Measurements from ENCODE around the gene TNFRSF13B. TPM values are rescaled to one million over a fixed set of nuclear protein-coding genes. Genes with fewer than 3 reads are reported as not detected.
"Not testable (repeated sequence)": the region's sequence is repeated elsewhere in the genome, so short reads cannot be mapped to it uniquely, and the experiment has no call there.

The TNFRSF13B gene
- total RNA-seq, 1 experiment from 2014 or later, result not detected

DNA sequence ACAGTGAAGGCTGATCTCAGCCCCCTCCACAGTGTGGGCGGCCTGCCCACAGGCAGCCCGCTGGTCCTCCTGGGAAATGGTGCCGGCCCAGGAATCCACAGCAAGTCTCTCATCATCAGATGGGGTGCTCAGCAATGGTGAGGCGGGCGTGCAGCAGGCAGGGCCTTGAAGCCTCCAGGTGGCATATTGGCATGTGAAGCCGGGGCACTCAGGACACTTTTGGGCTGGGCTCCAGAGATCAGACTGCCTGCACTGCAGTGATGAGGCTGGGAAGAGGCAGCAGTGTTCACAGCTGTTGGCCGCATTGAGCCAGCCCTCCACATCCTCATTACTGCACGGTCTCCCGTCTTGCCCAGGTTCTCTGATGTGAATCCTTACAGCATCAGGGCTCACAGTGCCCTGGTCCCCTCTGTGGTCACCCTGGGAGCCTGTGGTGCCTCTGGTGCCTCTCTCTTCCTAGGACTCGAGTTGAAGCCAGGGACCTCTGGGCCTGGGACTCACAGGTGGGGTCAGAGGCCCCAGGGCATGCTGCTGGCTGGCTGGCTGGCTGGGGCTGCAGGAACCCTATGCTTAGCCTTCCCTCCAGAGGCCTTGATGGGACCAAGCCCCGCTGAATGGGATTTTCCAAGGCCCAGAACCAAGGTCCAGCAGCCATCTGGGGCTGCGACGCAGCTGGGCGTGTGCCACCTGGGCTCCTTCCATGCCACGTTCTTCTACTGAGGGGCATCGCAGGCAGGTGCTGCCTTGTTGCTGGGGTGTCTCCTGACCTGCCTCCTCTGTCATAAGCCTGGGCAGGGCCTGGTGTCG lies 48.6 kb downstream of the TNFRSF13B start:
- H3K27ac ChIP-seq, result no peak overlapping the region
- peaks cover 3% of the 10 kb centered on the region; the same call in 1 of the 2 replicates for H3K9me3 ChIP-seq (ENCODE audit: insufficient read depth, low read depth)
- POLR2A ChIA-PET (ENCODE audit: unreplicated experiment), result no interaction called here
- H3F3A ChIP-seq (ENCODE audit: insufficient read depth, low read depth), result no peaks in the 10 kb centered on the region
- CTCF ChIA-PET, result no interaction called here
- intact Hi-C loops (cut with micrococcal nuclease; ENCODE audit: unreplicated experiment), result no loop called here
- H3K4me2 ChIP-seq, result no peak overlapping the region
- H3K27me3 ChIP-seq (ENCODE audit: insufficient read depth, low read depth), result no peaks in the 10 kb centered on the region
- TF ChIP-seq EZH2 (IDR thresholded peaks at IDR 0.05; ENCODE audit: low read depth), result no peak
- TF ChIP-seq, protein P1, sequence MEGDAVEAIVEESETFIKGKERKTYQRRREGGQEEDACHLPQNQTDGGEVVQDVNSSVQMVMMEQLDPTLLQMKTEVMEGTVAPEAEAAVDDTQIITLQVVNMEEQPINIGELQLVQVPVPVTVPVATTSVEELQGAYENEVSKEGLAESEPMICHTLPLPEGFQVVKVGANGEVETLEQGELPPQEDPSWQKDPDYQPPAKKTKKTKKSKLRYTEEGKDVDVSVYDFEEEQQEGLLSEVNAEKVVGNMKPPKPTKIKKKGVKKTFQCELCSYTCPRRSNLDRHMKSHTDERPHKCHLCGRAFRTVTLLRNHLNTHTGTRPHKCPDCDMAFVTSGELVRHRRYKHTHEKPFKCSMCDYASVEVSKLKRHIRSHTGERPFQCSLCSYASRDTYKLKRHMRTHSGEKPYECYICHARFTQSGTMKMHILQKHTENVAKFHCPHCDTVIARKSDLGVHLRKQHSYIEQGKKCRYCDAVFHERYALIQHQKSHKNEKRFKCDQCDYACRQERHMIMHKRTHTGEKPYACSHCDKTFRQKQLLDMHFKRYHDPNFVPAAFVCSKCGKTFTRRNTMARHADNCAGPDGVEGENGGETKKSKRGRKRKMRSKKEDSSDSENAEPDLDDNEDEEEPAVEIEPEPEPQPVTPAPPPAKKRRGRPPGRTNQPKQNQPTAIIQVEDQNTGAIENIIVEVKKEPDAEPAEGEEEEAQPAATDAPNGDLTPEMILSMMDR (conservative IDR thresholded peaks at IDR 0.05), result no peak
- DNase-seq, result no peak
- no peak overlapping the region for H2AFZ ChIP-seq
- H3K79me2 ChIP-seq (ENCODE audit: low read depth), result no peaks in the 10 kb centered on the region
- no TSS peak for BruUV-seq (replicated peaks)
- no peak overlapping the region for H3K4me3 ChIP-seq
- H3K4me1 ChIP-seq (replicated peaks; ENCODE audit: insufficient read depth), result no peaks in the 10 kb centered on the region
- no peaks in the 10 kb centered on the region for H3K36me3 ChIP-seq (ENCODE audit: low read depth)
- H4K20me1 ChIP-seq (ENCODE audit: insufficient read depth), result no peaks in the 10 kb centered on the region
- no peaks in the 10 kb centered on the region for H3K9me2 ChIP-seq (ENCODE audit: insufficient read depth)

DNA sequence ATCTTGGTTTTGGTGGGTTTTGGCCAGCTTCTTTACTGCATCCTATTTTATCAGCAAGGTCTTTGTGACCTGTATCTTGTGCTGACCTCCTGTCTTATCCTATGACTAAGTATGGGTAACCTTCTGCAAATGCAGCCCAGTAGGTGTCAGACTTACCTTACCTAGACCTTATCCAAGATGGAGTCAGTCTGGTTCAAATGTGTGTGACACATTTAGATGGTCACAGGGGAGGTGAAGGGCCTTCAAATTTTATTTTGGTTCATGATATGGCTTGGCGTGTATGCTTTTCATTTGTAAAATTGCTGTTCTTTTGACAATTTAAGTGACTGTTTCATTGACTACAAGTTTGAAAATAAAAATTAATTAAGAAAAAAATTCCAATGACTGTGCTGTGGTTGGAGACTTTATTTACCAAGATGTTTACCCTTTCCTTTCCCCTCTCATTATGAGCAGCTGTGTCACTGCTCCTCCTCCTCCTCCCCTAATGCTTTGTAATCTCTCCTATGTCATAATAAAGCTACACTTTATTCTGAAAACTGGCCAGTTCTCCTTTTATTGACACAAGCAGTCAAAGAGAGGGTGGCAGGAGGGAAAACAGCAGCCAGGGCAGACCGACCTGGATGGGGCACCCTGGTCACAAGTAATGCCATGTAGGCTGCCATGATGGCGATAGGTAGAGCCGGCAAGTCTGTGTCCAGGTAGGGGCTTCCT lies 49.4 kb downstream of the TNFRSF13B start:
- no peak overlapping the region for H3K27ac ChIP-seq
- H3K9me2 ChIP-seq (ENCODE audit: insufficient read depth), result no peaks in the 10 kb centered on the region
- ChIA-PET CTCF (no interaction called here), POLR2A (ENCODE audit: unreplicated experiment) (no interaction called here)
- H3K4me3 ChIP-seq, result no peak overlapping the region
- no peaks in the 10 kb centered on the region for H3K4me1 ChIP-seq (replicated peaks; ENCODE audit: insufficient read depth)
- no peaks in the 10 kb centered on the region for H3K36me3 ChIP-seq (ENCODE audit: low read depth)
- DNase-seq, result no peak
- TF ChIP-seq EZH2 (IDR thresholded peaks at IDR 0.05; ENCODE audit: low read depth), result no peak
- TF ChIP-seq, protein P1 (conservative IDR thresholded peaks at IDR 0.05), result no peak
- peaks cover 3% of the 10 kb centered on the region; the same call in 1 of the 2 replicates for H3K9me3 ChIP-seq (ENCODE audit: insufficient read depth, low read depth)
- BruUV-seq (replicated peaks), result no TSS peak
- intact Hi-C loops (cut with micrococcal nuclease; ENCODE audit: unreplicated experiment), result no loop called here
- H4K20me1 ChIP-seq (ENCODE audit: insufficient read depth), result no peaks in the 10 kb centered on the region
- no peak overlapping the region for H2AFZ ChIP-seq
- no peaks in the 10 kb centered on the region for H3K27me3 ChIP-seq (ENCODE audit: insufficient read depth, low read depth)
- H3K79me2 ChIP-seq (ENCODE audit: low read depth), result no peaks in the 10 kb centered on the region
- H3F3A ChIP-seq (ENCODE audit: insufficient read depth, low read depth), result no peaks in the 10 kb centered on the region
- no peak overlapping the region for H3K4me2 ChIP-seq

DNA sequence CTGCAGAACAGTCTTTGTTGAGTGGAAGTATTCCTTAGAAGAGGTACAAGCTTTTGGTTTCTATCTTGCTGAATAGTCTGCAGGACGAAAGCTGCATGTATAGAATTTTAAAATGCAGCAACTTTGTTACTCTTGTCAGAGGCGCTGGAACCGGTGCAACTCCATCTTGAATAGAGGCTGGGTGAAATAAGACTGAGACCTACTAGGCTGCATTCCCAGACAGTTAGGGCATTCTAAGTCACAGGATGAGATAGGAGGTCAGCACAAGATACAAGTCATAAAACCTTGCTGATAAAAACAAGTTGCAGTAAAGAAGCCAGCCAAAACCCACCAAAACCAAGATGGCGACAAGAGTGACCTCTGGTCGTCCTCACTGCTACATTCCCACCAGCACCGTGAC lies 50.5 kb downstream of the TNFRSF13B start:
- H3K4me2 ChIP-seq; POLR2A ChIA-PET (ENCODE audit: unreplicated experiment); H3F3A ChIP-seq (ENCODE audit: insufficient read depth, low read depth); H3K4me3 ChIP-seq; H3K4me1 ChIP-seq (replicated peaks; ENCODE audit: insufficient read depth); intact Hi-C loops (cut with micrococcal nuclease; ENCODE audit: unreplicated experiment); H3K9me3 ChIP-seq (ENCODE audit: insufficient read depth, low read depth); H4K20me1 ChIP-seq (ENCODE audit: insufficient read depth); H3K27me3 ChIP-seq (ENCODE audit: insufficient read depth, low read depth); H3K79me2 ChIP-seq (ENCODE audit: low read depth); BruUV-seq (replicated peaks); CTCF ChIA-PET; DNase-seq; H2AFZ ChIP-seq; H3K27ac ChIP-seq; H3K36me3 ChIP-seq (ENCODE audit: low read depth); H3K9me2 ChIP-seq (ENCODE audit: insufficient read depth): not testable (repeated sequence)
